GM18858 (cell line): Measurements from ENCODE around the gene PCAT7.
"Not testable (repeated sequence)": the region's sequence is repeated elsewhere in the genome, so short reads cannot be mapped to it uniquely, and the experiment has no call there.

Experiments
- ATAC-seq: cut with Tn5 transposase; IDR thresholded peaks from one replicate; pipeline ENCODE4 v1.9.1; 2021; ENCODE audit not compliant: unreplicated experiment

The PCAT7 gene

DNA sequence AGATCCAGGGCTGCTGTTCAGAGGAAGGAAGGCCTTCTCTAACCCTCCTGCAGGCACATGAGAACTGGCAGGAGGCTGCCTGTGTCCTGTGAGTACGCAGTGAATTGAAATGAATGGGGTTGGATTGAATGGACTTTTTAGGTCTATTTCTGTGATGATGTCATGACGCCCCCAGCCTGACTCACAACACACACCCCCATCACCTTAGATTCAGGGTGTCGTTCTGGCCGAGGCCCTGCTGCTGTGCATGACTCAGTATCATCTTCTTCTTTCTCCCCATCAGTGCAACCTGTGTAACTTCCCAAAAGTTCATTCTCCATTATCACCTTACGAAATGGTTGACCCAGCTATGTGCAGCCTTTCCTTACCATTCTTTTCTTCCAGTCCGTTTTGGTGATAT is 5.4 kb downstream of the PCAT7 start:
- no peak for ATAC-seq

DNA sequence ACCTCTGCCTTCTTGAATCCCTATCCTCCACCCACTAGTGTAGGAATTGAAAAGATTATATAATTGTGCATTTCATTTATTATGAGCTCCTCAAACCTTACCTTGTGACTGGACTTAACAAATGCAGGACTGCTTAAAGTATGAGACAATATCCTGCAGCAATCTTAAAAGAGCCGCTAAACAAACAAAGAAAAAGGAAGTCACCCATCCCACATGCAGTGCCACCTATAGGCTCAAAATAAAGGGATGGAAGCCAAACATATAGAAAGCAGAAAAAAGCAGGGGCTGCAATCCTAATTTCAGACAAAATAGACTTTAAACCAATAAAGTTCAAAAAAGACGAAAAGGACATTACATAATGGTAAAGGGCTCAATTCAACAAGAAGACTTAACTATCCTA is 8.7 kb downstream of the PCAT7 start:
- no peak for ATAC-seq

DNA sequence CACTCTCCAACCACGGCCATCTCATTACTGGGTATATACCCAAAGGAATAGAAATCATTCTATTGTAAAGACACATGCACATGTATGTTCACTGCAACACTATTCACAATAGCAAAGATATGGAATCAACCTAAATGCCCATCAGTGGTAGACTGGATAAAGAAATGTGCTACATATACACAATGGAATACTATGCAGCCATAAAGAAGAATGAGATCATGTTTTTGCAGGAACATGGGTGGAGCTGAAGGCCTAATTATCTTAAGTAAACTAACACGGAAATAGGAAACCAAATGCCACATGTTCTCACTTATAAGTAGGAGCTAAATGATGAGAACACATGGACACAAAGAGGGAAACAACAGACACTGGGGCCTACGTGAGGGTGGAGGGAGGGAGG is 9.4 kb downstream of the PCAT7 start:
- not testable (repeated sequence) for ATAC-seq

DNA sequence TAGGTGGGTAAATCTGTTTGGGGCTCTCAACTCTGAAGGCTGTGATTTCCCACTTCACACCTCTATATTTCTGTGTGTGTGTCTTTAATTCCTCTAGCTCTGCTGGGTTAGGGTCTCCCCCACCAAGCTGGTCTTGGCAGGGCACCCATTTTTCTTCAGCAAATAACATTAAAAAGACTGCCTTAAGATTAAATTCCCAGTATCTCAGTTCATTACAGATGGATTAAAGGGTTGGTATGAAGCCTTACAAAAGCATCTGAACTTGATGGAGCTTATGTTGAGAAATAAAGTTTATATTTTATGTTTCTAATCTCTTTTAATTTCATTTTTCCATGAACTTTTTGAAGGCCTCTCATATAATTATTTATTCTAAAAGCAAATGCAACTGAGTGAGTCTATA is 11.7 kb downstream of the PCAT7 start:
- no peak for ATAC-seq

DNA sequence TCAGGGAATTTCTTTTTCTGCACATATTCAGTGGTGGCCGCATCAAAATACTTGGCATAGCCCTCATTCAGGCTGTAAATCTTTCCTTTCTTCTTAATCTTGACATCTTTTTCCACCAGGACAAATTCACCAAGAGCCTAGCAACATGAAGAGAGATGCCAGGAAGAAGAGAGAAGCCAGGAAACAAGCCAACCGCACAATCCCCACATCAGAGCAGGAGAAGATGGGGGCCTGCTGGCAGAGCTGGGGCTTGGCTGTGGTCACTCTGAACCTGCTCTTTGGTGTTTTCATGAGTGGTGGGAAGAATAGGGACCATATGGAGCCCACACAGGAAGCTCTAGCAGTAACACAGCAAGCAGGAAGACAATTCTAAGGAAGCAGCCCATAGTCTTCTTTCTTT is 12.4 kb downstream of the PCAT7 start:
- ATAC-seq, result no peak

DNA sequence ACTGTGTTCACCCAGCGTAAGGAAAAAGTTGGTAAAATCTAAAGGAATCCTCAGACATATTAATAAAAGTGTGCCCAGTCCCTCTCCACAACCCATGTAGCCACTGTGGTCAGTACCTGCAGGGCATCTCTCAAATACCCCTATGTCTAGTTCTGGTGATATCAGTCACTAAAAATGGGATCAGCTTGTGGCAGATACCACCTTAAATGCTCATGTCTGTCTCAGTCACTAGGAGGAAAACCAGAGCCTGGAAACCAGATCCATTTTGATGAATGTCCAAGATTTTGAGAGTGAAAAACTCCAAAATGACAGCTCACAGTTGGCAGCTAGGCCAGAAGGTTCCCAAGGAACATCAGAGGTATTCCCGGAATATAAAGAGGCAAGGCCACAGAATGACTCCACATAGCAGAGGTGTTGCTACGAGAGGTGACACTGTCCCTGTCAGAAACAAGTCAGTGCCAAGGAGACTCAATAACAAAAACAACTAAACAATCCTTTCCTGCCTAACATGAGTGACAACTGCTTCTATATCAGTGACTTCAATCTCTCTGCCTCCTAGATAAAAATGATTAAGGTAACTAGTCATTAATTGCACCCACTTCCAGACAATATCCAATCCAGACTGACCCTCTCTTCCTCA is 13.5 kb downstream of the PCAT7 start:
- ATAC-seq, result no peak

DNA sequence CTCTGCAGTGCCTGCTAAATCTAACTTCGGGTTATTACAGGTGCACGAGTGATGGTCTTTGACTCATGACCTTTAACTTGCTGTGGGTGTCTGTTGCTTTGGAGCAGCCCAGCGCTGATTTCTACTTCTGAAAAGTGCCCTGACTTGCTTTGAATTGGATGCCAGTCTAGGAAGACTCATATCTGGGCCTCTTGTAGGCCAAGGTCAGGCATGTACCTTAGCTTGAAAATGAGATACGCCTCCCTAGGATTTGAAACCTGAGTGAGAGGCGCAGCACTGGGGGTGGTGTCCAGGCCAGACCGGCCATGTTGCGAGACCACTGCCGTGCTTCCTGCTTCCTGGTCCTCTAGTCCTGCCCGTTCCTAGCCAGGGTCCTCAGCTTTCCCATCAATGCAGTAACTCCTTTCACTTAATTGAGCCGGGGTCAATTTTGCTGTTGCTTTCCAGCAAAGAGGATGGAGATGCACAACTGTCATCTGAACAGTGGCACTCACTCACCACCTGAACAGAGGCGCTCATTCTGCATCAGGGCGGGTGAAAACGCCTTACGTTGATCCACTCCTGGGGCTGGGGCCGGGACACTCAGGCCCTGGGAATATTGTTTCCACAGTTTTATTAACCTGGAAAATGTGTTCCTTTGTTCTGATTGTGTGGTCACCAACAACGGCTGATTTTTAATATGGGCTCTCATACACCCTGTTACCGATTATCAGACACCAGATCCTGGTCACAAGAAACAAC is 14.3 kb downstream of the PCAT7 start:
- ATAC-seq, result no peak

DNA sequence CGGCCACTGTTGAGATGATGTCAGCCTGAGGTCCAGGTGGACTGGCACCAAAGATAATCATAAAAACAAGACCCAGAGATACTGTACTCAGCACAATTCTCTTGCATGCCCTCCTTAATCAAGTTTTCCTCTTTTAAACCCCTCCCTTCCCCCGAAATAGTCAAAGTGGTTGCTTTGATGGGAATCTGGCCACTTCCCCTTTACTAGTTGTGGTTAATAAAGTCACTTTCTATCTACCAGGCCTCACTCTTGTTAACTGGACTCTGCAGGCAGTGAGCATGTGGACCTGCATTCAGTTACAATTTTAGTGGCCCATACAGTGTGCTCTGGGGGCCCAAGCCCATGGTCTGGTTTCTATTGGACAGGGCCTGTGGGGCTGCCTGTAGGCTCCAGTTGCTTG is 21.2 kb downstream of the PCAT7 start:
- ATAC-seq, result no peak

DNA sequence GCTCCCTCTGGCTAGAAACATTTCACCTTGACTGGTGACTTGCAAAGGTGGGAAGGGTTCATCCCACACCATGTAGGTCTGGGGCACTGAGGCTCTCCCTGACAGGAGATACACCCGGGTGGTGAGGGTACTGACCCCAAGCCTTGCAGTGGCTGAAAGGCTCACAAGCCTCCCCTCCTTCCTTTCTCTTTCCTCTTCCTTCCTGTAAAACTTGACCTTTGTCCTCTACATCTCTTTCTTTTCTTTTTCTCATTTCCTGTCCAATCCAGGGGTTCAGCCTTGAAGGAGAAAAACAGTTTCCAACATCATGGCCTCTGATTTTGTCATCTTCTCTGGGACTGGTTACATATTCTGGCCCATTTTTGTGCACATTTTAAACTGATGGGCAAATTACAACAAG is 22.2 kb downstream of the PCAT7 start:
- ATAC-seq, result no peak

DNA sequence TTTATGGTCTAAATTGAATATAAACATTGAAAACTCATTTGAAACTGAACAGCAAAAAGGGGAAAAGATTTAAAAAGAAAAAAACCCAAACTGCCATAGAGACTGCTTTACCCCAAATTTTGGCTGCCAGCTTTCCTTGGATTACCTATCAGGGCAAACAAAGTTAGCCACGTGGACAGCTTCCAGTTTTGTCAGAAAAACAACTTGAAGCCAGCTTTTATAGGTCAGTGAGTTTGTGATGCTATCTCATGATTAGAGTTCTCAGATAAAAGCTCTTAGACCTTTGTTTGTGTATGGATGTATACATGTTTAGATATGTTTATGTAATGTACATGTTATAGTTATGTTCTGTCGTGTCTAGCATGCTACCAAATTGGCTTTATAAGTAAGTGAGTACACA is 22.7 kb downstream of the PCAT7 start:
- ATAC-seq, result no peak

DNA sequence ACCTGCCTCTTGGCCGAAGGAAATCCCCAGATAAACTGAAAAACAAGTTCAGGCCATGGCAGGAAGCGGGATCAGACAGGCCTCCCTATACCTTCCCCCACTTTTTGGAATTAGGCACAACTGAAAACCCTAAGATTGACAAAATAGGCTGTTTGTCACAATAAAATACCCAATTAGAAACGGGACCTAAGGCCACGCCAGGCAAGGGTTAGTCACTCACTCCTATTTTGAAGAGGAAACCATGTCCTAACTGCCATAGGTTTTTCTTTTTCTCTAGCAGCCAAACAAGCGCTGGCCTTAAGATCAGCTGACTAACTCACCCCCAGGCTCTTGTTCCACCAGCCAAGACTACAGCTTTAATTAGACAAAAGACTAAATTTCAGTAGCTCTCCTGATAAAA is 26.8 kb downstream of the PCAT7 start:
- ATAC-seq, result no peak

DNA sequence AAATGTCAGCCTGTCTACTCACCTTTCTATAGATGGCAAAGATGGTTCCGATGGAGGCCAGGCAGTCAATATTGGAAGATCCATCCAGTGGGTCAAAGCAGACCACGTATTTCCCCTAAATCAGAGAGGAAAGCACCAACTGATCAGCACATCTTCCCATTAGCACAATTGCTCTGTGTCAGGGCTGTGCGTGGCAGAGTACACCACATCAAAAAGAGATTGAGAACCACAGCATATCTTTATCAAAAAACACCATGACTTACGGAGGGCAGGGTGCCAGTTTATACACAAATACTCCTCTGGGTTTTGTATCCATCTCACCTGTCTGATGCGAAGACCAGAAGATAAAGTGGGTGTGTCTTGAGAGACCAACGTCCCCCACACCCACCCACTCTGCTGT is 29.7 kb downstream of the PCAT7 start:
- ATAC-seq, result no peak

DNA sequence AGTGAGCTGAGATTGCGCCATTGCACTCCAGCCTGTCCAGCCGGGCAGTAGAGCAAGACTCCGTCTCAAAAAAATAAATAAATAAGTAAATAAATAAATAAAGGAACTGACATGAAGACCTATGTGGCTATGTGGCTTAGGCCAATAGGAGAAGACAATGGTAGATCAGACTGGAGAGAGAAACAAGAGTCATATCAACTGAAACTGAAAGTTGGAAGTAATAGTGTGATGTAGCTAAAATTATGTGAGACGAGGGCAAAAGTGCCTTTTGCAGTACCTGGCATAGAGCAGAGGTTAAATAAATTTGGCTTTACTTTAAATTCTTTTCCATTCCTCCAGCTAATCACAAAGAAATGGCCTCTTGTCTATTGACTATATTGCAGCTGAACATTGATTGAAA is 31.4 kb downstream of the PCAT7 start:
- no peak for ATAC-seq

DNA sequence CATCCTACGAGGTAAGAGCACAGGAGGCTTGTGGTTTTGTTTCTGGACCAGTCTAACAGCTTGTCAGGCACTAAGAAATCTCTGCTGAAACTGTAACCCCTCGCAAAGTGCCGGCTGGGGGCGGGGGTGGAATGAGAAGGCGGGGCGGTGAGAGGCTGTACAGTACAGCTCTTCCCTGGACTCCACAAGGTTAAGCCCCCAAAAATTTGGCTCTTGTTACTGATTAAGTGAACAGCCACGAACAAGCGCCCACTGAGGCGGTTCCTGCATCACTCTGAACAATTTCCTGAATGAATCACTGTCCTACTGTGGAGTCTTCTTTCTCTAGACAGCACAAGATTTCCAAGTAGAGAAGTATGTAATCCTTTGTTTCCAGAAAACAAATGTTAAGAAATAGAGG is 31.9 kb downstream of the PCAT7 start:
- no peak for ATAC-seq

DNA sequence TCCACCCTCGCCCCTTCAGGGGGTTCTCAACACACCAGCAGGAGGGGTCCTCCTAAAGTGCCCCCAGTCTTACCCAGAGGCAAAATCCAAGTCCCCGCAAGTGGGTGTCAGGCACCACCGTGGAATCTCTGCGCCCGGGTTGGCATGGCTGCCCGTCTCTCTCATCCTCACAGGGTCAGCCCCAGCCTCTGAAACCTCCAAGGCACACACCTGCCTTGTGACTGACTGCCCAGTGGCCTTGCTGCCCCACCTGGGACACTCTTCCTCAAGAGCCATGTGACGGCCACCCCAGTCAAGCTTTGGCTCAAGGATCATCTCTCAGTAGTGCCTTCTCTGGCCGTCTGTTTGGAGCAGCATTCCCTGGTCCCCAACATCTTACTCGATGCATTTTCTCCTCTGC is 33.8 kb downstream of the PCAT7 start:
- ATAC-seq, result no peak

DNA sequence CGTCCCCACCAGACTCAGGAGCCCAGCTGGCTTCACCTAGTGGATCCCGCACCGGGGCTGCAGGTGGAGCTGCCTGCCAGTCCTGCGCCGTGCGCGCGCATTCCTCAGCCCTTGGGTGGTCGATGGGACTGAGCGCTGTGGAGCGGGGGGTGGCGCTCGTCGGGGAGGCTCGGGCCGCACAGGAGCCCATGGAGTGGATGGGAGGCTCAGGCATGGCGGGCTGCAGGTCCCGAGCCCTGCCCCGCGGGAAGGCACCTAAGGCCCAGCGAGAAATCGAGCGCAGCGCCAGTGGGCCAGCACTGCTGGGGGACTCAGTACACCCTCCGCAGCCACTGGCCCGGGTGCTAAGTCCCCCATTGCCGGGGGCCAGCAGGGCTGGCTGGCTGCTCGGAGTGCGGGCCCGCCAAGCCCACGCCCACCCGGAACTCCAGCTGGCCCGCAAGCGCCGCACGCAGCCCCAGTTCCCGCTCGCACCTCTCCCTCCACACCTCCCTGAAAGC is 36.2 kb downstream of the PCAT7 start:
- not testable (repeated sequence) for ATAC-seq

DNA sequence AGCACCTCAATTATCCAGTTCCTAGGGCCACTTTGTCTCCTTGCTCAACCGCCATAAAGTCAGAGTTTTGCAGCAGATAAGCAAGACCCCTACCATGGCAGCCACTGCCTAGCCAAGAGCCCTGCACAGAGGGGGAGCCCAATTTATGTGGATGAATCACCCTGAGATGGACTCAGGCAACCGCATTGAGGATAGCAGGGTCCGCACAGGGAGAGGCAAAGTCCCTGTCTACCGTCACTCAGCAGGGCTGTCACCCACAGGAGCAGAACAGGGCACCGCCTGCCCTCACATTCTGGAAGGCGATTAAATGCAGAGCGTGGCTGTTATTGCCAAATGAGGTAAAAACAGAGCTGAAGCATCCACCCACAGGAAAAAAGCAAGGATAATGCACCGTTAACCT is 37.0 kb downstream of the PCAT7 start:
- ATAC-seq, result no peak

DNA sequence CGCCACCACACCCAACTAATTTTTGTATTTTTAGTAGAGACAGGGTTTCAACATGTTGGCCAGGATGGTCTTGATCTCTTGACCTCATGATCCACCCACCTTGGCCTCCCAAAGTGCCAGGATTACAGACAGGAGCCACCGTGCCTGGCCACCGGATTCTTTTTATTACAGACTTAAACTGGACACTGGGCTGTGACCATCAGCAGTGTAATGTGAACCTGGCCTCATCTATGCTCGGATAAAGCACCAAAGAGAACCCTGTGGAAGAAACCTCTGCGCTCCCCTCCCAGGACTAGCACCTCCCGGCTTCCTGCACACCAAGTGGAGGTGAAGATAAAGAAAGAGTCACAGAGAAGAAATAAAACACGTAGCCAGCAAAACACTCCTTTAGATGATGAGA is 37.8 kb downstream of the PCAT7 start:
- ATAC-seq, result not testable (repeated sequence)

DNA sequence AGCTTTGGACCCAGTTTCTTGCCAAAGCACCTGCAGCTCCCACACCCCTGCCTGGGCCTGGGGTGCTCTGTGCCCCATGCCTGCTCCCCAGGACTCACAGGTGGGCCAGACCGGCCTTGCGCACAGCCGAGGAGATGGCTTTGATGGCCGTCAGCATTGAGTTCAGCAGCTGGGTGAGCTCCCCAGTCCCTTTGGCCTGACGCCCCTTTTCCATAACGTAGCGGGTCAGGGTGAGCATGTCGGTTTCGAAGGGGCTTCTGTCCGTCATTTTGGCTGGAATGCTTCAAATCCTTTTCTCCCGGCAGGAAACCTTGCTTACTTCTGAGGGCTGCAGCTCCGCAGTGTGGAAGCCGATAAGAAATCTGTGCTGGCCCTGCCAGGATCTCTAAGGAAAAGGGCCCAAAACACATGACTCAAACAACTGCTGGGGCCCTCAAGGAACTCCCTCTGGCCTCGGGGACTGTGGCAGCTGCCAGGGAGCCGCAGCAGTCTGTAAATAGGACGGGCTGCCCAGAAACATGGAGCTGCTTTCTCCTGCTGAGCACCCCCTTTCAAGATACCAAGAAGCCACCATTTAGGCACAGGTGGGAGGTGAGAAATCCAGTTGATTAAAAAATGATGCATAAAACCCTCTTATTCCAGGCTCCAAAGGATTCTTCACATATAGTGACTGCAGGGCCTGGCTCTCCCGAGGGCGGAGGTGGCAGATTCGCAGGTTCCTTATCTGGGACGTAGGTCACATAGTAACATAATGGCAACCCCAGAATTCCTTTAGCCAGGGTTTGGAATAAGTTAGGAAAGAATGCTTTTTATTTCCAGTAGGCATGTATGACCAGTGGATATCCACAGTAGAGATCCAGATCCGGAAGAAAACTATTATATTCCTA is 38.8 kb downstream of the PCAT7 start, which contains the start of gene FBP2:
FBP2 (minus strand) TSS at position 366 of the 887 bp plus-strand sequence; CDS start at position 268, 98 bp downstream.
- no peak for ATAC-seq

DNA sequence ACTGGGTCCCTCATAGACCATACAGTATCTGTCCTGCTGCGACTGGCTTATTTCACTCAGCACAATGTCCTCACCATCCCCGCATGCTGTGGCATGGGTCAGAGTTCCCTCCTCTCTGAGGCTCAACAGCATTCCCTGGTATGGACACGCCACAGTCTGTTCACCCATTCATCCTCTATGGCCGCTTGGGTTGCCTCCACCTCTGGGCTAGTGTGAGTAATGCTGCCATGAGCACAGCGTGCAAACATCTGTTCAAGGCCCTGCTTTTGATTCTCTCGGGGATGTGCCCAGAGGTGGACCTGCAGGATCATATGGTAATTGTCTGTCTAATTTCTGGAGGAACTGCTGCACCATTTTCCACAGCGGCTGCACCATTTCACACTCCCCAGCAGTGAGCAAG is 44.2 kb downstream of the PCAT7 start:
- ATAC-seq, result no peak

DNA sequence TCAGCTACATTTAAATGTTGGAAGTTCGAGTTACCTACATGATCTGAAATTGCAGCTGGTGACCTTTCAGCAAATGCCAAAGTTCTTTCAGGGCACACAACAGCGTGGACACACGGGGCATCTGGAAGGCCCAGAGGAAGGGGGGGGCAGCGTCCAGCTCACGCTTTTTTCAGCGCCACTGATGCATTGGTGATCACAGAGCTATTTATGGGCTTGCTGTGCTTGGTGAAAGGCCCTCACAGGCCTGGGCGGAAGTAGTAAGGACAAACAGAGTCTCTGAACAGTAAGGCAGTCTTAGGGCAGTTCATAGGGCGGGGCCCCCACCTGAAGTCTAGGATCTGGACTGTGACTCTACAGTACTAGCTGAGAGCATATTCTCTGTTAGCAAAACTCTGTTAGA is 45.4 kb downstream of the PCAT7 start:
- ATAC-seq, result no peak

DNA sequence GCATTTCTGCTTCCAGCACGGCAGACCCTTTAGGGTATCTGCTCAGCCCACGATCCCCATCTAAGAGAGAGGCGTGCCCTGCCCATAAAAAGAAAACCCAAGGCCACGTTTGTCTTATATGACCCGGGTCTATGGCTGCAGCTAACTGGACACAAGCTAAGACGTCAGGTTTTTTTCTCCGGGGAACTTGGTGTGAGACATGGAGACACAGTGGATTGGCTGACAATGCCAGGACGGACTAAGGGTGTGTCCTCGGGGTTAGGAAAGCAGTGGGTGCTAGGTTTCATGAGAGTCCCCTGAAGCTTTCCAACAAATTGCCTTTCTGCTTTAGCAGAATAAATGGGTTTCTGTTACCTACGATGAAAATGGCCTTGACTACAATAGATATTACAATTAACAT is 45.8 kb downstream of the PCAT7 start:
- ATAC-seq, result no peak
